ENCODE results near the gene RAET1E. TPM values are rescaled to one million over a fixed set of nuclear protein-coding genes. Genes with fewer than 3 reads are reported as not detected.
"Not testable (repeated sequence)": the region's sequence is repeated elsewhere in the genome, so short reads cannot be mapped to it uniquely, and the experiment has no call there.

The RAET1E gene
- total RNA-seq, 1 donor from 2014 or later: 1.0 TPM

DNA sequence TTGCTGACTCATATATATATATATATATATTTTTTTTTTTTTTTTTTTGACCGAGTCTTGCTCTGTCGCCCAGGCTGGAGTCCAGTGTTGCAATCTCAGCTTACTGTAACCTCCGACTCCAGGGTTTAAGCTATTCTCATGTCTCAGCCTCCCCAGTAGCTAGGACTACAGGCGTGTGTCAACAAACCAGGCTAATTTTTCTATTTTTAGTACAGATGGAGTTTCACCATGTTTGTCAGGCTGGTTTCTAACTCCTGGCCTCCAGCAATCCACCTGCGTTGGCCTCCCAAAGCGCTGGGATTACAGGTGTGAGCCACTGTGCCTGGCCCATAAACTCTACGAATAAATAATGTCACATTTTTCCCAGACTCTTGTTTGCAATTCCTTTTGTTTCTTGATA, 38.5 kb downstream of the RAET1E start:
- Histone ChIP-seq H3K9me3 (ENCODE audit: control insufficient read depth in 3 of 3, low read length in 3 of 3) (no peaks in the 10 kb centered on the region), H3K4me3 (ENCODE audit: low read length in 3 of 3) (no peak overlapping the region), H3K4me1 (ENCODE audit: control insufficient read depth in 3 of 3, insufficient read depth in 3 of 3, low read length in 3 of 3) (peaks cover 15 to 37% (median 21%) of the 10 kb centered on the region in 3 donors), H3K9ac (ENCODE audit: low read depth in 1 of 3, low read length in 3 of 3) (no peak overlapping the region), H3K36me3 (ENCODE audit: control insufficient read depth in 3 of 3, insufficient read depth in 3 of 3, low read length in 3 of 3) (peaks cover 0 to 3% (median 0%) of the 10 kb centered on the region in 3 donors), H3K27me3 (ENCODE audit: control insufficient read depth in 3 of 3, insufficient read depth in 3 of 3, low read length in 3 of 3) (no peaks in the 10 kb centered on the region), H3K27ac (ENCODE audit: low read depth, low read length) (no peak overlapping the region)

GRCh38 chr6:149857541-149857940, 40.4 kb downstream of the RAET1E start:
- Histone ChIP-seq H3K27me3 (ENCODE audit: control insufficient read depth in 3 of 3, insufficient read depth in 3 of 3, low read length in 3 of 3) (no peaks in the 10 kb centered on the region), H3K9me3 (ENCODE audit: control insufficient read depth in 3 of 3, low read length in 3 of 3) (no peaks in the 10 kb centered on the region), H3K27ac (ENCODE audit: low read depth, low read length) (no peak overlapping the region), H3K36me3 (ENCODE audit: control insufficient read depth in 3 of 3, insufficient read depth in 3 of 3, low read length in 3 of 3) (peaks cover 0 to 3% (median 0%) of the 10 kb centered on the region in 3 donors), H3K9ac (ENCODE audit: low read depth in 1 of 3, low read length in 3 of 3) (no peak overlapping the region), H3K4me1 (ENCODE audit: control insufficient read depth in 3 of 3, insufficient read depth in 3 of 3, low read length in 3 of 3) (peaks cover 9 to 36% (median 17%) of the 10 kb centered on the region in 3 donors), H3K4me3 (ENCODE audit: low read length in 3 of 3) (no peak overlapping the region)

GRCh38 chr6:149856256-149856994, 41.5 kb downstream of the RAET1E start:
- no peaks in the 10 kb centered on the region for H3K9me3 ChIP-seq (ENCODE audit: control insufficient read depth in 3 of 3, low read length in 3 of 3)
- H3K27ac ChIP-seq (ENCODE audit: low read depth, low read length): peak overlapping the region; percentile 29
- H3K36me3 ChIP-seq (ENCODE audit: control insufficient read depth in 3 of 3, insufficient read depth in 3 of 3, low read length in 3 of 3): peaks cover 0 to 4% (median 0%) of the 10 kb centered on the region in 3 donors
- H3K4me1 ChIP-seq (ENCODE audit: control insufficient read depth in 3 of 3, insufficient read depth in 3 of 3, low read length in 3 of 3): peaks cover 6 to 38% (median 14%) of the 10 kb centered on the region in 3 donors
- H3K9ac ChIP-seq (ENCODE audit: low read depth in 1 of 3, low read length in 3 of 3): peak overlapping the region in 1 of 3 donors; percentile 2
- no peak overlapping the region for H3K4me3 ChIP-seq (ENCODE audit: low read length in 3 of 3)
- H3K27me3 ChIP-seq (ENCODE audit: control insufficient read depth in 3 of 3, insufficient read depth in 3 of 3, low read length in 3 of 3): no peaks in the 10 kb centered on the region

GRCh38 chr6:149855741-149856140, 42.2 kb downstream of the RAET1E start:
- Histone ChIP-seq H3K27me3 (ENCODE audit: control insufficient read depth in 3 of 3, insufficient read depth in 3 of 3, low read length in 3 of 3) (no peaks in the 10 kb centered on the region), H3K9ac (ENCODE audit: low read depth in 1 of 3, low read length in 3 of 3) (peak overlapping the region in 1 of 3 donors; percentile 2), H3K4me3 (ENCODE audit: low read length in 3 of 3) (no peak overlapping the region), H3K27ac (ENCODE audit: low read depth, low read length) (no peak overlapping the region), H3K4me1 (ENCODE audit: control insufficient read depth in 3 of 3, insufficient read depth in 3 of 3, low read length in 3 of 3) (peaks cover 6 to 33% (median 12%) of the 10 kb centered on the region in 3 donors), H3K9me3 (ENCODE audit: control insufficient read depth in 3 of 3, low read length in 3 of 3) (no peaks in the 10 kb centered on the region), H3K36me3 (ENCODE audit: control insufficient read depth in 3 of 3, insufficient read depth in 3 of 3, low read length in 3 of 3) (peaks cover 0 to 9% (median 0%) of the 10 kb centered on the region in 3 donors)

- Histone ChIP-seq H3K9me3 (ENCODE audit: control insufficient read depth in 3 of 3, low read length in 3 of 3) (no peaks in the 10 kb centered on the region), H3K4me3 (ENCODE audit: low read length in 3 of 3) (no peak overlapping the region), H3K27me3 (ENCODE audit: control insufficient read depth in 3 of 3, insufficient read depth in 3 of 3, low read length in 3 of 3) (no peaks in the 10 kb centered on the region), H3K9ac (ENCODE audit: low read depth in 1 of 3, low read length in 3 of 3) (no peak overlapping the region), H3K4me1 (ENCODE audit: control insufficient read depth in 3 of 3, insufficient read depth in 3 of 3, low read length in 3 of 3) (peaks cover 6 to 27% (median 8%) of the 10 kb centered on the region in 3 donors), H3K36me3 (ENCODE audit: control insufficient read depth in 3 of 3, insufficient read depth in 3 of 3, low read length in 3 of 3) (peaks cover 0 to 10% (median 0%) of the 10 kb centered on the region in 3 donors), H3K27ac (ENCODE audit: low read depth, low read length) (no peak overlapping the region)
These were observed 42.8 kb downstream of the RAET1E start for GRCh38 chr6:149855040-149855654.

DNA sequence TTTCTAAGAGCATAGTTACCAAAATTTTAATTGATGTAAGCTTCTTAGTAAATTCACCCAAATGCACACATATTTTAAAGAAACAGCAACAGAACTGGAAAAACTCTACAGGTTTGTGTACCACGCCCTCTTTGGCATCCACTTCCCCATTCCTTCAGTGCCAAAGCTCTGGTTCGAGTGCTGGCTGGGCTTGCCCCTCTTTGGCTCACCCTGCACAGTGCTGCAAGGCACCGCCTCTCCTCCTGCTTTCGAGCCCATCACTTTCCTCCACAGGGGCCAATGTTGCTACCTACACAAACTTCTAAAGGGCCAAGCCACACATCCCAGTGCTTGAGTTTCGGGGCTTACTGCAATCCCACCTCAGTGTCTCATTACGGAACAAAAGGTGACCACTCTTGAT, 43.4 kb downstream of the RAET1E start:
- Histone ChIP-seq H3K4me1 (ENCODE audit: control insufficient read depth in 3 of 3, insufficient read depth in 3 of 3, low read length in 3 of 3) (peaks cover 6 to 24% (median 7%) of the 10 kb centered on the region in 3 donors), H3K27me3 (ENCODE audit: control insufficient read depth in 3 of 3, insufficient read depth in 3 of 3, low read length in 3 of 3) (no peaks in the 10 kb centered on the region), H3K27ac (ENCODE audit: low read depth, low read length) (no peak overlapping the region), H3K9me3 (ENCODE audit: control insufficient read depth in 3 of 3, low read length in 3 of 3) (no peaks in the 10 kb centered on the region), H3K9ac (ENCODE audit: low read depth in 1 of 3, low read length in 3 of 3) (no peak overlapping the region), H3K4me3 (ENCODE audit: low read length in 3 of 3) (no peak overlapping the region), H3K36me3 (ENCODE audit: control insufficient read depth in 3 of 3, insufficient read depth in 3 of 3, low read length in 3 of 3) (peaks cover 0 to 10% (median 0%) of the 10 kb centered on the region in 3 donors)

GRCh38 chr6:149854017-149854416, 43.9 kb downstream of the RAET1E start:
- peaks cover 4 to 24% (median 6%) of the 10 kb centered on the region in 3 donors for H3K4me1 ChIP-seq (ENCODE audit: control insufficient read depth in 3 of 3, insufficient read depth in 3 of 3, low read length in 3 of 3)
- not testable (repeated sequence) for H3K9me3 ChIP-seq (ENCODE audit: control insufficient read depth in 3 of 3, low read length in 3 of 3)

GRCh38 chr6:149852881-149853280, 45.0 kb downstream of the RAET1E start:
- Histone ChIP-seq H3K9ac (ENCODE audit: low read depth in 1 of 3, low read length in 3 of 3) (no peak overlapping the region), H3K4me1 (ENCODE audit: control insufficient read depth in 3 of 3, insufficient read depth in 3 of 3, low read length in 3 of 3) (peaks cover 4 to 25% (median 6%) of the 10 kb centered on the region in 3 donors), H3K27ac (ENCODE audit: low read depth, low read length) (peak overlapping the region; percentile 64), H3K27me3 (ENCODE audit: control insufficient read depth in 3 of 3, insufficient read depth in 3 of 3, low read length in 3 of 3) (no peaks in the 10 kb centered on the region), H3K9me3 (ENCODE audit: control insufficient read depth in 3 of 3, low read length in 3 of 3) (no peaks in the 10 kb centered on the region), H3K36me3 (ENCODE audit: control insufficient read depth in 3 of 3, insufficient read depth in 3 of 3, low read length in 3 of 3) (peaks cover 0 to 10% (median 0%) of the 10 kb centered on the region in 3 donors), H3K4me3 (ENCODE audit: low read length in 3 of 3) (no peak overlapping the region)

More at GRCh38 chr6:149854017-149854416, 43.9 kb downstream of the RAET1E start:
- not testable (repeated sequence) for H3K4me3 ChIP-seq (ENCODE audit: low read length in 3 of 3); H3K36me3 ChIP-seq (ENCODE audit: control insufficient read depth in 3 of 3, insufficient read depth in 3 of 3, low read length in 3 of 3); H3K27me3 ChIP-seq (ENCODE audit: control insufficient read depth in 3 of 3, insufficient read depth in 3 of 3, low read length in 3 of 3); H3K27ac ChIP-seq (ENCODE audit: low read depth, low read length); H3K9ac ChIP-seq (ENCODE audit: low read depth in 1 of 3, low read length in 3 of 3)

GRCh38 chr6:149852180-149852579, 45.7 kb downstream of the RAET1E start:
- H3K9ac ChIP-seq (ENCODE audit: low read depth in 1 of 3, low read length in 3 of 3): peak overlapping the region in 1 of 3 donors; percentile 12
- H3K27ac ChIP-seq (ENCODE audit: low read depth, low read length): peak overlapping the region; percentile 64
- no peaks in the 10 kb centered on the region for H3K27me3 ChIP-seq (ENCODE audit: control insufficient read depth in 3 of 3, insufficient read depth in 3 of 3, low read length in 3 of 3)
- peaks cover 0 to 10% (median 0%) of the 10 kb centered on the region in 3 donors for H3K36me3 ChIP-seq (ENCODE audit: control insufficient read depth in 3 of 3, insufficient read depth in 3 of 3, low read length in 3 of 3)
- H3K4me3 ChIP-seq (ENCODE audit: low read length in 3 of 3): peak overlapping the region in 1 of 3 donors; percentile 7
- peaks cover 6 to 30% (median 9%) of the 10 kb centered on the region in 3 donors for H3K4me1 ChIP-seq (ENCODE audit: control insufficient read depth in 3 of 3, insufficient read depth in 3 of 3, low read length in 3 of 3)
- no peaks in the 10 kb centered on the region for H3K9me3 ChIP-seq (ENCODE audit: control insufficient read depth in 3 of 3, low read length in 3 of 3)

Data from skeletal muscle tissue (tissue), 4 donors.